ENCODE data around the gene CCDC9B. TPM values are rescaled to one million over a fixed set of nuclear protein-coding genes. Genes with fewer than 3 reads are reported as not detected.

The CCDC9B gene
- total RNA-seq, 1 donor from 2014 or later = 155 TPM

DNA sequence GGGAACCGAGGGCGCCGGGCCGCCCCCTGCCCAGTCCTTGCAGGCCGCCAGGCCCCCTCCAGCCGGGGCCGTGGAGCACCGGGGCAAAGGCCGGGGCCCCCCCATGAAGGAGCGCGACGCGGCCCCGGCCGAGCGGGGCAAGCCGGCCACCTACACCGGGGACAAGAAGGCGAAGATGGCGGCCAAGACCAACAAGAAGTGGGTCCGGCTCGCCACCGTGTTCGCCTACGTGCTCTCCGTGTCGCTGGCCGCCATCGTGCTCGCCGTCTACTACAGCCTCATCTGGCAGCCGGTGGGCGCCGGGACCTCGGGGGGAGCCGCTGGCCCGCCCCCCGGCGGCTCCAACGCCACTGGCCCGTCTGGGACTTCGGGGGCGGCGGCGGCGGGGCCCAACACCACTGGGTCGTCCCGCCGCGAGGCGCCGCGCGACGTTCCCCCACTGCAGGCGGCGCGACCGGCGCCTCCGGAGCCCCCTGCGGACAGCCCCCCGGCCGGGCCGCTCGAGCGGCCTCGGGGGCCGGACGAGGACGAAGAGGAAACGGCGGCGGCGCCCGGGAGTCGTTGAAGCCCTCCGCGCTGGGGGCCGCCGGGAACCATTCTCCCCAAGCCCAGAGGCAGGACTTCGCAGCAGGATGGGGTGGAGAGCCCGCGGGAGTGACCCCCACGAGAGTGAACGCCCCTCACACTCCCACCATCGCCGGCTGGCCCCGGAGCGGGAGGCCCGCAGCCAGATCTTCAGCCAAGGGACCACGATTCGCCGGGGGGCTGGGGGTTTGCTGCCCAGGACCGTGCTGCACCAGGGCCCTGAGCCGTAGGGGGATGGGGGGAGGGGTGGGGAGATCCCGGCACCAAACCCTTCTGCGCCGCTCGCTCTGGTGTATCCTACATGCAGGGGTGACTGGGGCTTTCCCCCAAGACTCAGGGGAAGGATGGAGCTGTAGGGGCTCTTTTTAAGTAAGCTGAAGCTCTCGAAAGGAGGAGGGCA is 16.5 kb downstream of the CCDC9B start:
- peaks cover 68% of the 10 kb centered on the region for H3K4me1 ChIP-seq
- no peaks in the 10 kb centered on the region for H3K36me3 ChIP-seq
- peak overlapping the region; percentile 88 for H3K4me3 ChIP-seq
- H3K27ac ChIP-seq (replicated peaks) = peak overlapping the region; percentile 99
- intact Hi-C loops (cut with micrococcal nuclease) = no loop called here
- no peaks in the 10 kb centered on the region for H3K9me3 ChIP-seq (replicated peaks)
- TF ChIP-seq, protein P1, sequence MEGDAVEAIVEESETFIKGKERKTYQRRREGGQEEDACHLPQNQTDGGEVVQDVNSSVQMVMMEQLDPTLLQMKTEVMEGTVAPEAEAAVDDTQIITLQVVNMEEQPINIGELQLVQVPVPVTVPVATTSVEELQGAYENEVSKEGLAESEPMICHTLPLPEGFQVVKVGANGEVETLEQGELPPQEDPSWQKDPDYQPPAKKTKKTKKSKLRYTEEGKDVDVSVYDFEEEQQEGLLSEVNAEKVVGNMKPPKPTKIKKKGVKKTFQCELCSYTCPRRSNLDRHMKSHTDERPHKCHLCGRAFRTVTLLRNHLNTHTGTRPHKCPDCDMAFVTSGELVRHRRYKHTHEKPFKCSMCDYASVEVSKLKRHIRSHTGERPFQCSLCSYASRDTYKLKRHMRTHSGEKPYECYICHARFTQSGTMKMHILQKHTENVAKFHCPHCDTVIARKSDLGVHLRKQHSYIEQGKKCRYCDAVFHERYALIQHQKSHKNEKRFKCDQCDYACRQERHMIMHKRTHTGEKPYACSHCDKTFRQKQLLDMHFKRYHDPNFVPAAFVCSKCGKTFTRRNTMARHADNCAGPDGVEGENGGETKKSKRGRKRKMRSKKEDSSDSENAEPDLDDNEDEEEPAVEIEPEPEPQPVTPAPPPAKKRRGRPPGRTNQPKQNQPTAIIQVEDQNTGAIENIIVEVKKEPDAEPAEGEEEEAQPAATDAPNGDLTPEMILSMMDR (IDR thresholded peaks at IDR 0.05; ENCODE audit: borderline replicate concordance) = no peak
- no peaks in the 10 kb centered on the region for H3K27me3 ChIP-seq (ENCODE audit: low read depth)
- no peak for DNase-seq

DNA sequence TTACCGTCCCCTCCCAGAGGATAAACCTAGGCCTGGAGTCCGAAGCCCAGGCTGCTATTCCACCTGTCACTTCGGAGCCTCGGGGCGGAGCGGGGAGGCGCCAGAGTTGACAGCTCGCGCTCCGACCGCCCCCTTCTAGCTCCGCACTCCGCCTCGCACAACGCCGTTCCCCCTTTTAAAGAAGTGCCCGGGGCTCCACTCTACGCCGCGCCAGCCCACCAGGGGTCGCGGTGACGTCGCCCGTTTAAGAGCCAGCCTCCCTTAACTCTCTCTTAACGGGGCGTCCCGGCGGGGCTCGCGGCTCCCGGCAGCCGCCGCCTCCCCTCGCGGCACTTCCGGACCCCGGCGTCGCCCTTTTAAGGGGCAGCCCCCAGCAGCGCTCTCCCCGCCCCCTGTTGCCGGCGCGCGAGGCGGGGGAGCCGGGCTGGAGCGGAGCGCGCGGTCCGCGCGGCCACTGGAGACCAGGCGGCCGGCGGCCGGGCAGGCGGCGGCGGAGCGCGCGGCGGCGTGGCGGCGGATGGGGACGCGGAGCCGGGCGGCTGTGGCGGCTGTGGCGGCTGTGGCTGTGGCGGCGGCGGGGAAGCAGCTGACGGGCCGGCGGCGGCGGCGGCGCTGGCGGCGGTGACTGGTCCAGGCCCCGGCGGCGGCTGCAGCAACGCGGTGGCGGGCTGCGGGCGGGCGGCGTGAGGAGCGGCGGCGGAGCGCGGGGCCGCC is 17.3 kb downstream of the CCDC9B start, which contains the start of gene INAFM2:
INAFM2 (plus strand) TSS at position 454 of the 714 bp plus-strand sequence. CDS start 364 bp downstream, outside the sequence.
- Histone ChIP-seq H3K27ac (replicated peaks) (peak within 1 kb of the TSS; percentile 99), H3K36me3 (no peaks in the 10 kb centered on the region), H3K4me3 (peak within 1 kb of the TSS; percentile 88), H3K9me3 (replicated peaks) (no peaks in the 10 kb centered on the region), H3K27me3 (ENCODE audit: low read depth) (no peaks in the 10 kb centered on the region), H3K4me1 (peaks cover 59% of the 10 kb centered on the region)
- peak; percentile 92 for DNase-seq
- intact Hi-C loops (cut with micrococcal nuclease) = no loop called here
- TF ChIP-seq, protein P1 (IDR thresholded peaks at IDR 0.05; ENCODE audit: borderline replicate concordance) = peak; percentile 80

DNA sequence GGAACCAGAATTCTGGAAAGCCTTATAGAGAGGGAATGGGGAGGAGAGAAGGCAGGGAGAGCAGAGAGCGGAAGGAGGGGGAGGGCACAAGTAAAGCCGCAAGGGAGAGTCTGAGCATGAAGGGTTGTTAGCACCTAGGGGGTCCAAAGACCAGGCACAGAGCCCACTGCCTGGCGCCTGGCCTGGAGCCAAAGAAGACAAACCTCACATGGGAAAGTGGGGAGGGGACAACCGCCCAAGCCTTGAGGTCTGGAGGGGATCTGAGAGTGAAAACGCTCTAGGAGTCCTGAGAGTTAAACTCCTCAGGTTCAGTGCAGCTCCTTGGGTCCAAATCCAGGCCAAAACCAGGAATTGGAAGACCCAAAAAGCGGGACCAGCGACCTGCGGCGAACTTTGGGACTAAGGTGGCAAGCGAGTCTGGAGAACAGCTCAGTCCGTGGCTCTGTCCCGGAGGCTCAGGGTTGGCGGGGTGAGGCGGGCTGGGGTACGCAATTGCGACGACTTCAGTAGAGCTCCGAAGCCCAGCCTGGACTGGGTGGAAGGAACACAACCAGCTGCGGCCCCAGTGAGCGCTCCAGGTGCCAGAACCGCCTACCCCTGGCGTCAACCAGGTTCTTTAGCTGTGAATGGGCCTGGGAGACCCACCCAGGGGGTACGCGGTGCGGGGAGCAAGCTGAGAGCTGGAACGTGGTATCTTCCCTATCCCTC is 18.1 kb downstream of the CCDC9B start:
- DNase-seq = no peak
- H3K27ac ChIP-seq (replicated peaks) = peak overlapping the region; percentile 99
- H3K36me3 ChIP-seq = no peaks in the 10 kb centered on the region
- intact Hi-C loops (cut with micrococcal nuclease) = no loop called here
- TF ChIP-seq, protein P1 (IDR thresholded peaks at IDR 0.05; ENCODE audit: borderline replicate concordance) = no peak
- H3K4me3 ChIP-seq = peak overlapping the region; percentile 88
- H3K9me3 ChIP-seq (replicated peaks) = no peaks in the 10 kb centered on the region
- H3K4me1 ChIP-seq = peaks cover 52% of the 10 kb centered on the region
- no peaks in the 10 kb centered on the region for H3K27me3 ChIP-seq (ENCODE audit: low read depth)

DNA sequence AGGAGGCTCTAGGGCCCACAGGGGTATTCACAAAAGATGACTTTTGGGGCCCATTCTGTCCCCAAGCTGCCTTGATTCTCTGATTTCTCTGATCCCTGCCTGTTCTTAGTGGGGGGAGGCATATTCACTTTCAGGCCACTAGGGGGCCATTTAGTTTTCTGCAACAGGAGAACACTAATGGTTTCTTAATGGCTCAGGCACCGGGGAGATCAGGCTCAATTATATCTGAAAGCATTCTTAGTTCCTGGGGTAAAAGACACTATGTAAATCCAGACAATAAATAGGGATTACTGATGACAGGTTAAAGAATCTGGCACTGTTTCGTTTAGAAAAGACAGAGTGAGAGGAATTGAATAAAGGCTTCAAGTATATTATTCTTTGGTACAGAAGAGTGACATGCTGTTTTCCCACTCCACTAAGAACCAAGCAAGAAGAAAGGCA is 19.8 kb downstream of the CCDC9B start:
- intact Hi-C loops (cut with micrococcal nuclease) = no loop called here
- Histone ChIP-seq H3K4me1 (peaks cover 35% of the 10 kb centered on the region), H3K27ac (replicated peaks) (peak overlapping the region; percentile 99), H3K36me3 (no peaks in the 10 kb centered on the region), H3K4me3 (no peak overlapping the region), H3K9me3 (replicated peaks) (no peaks in the 10 kb centered on the region), H3K27me3 (ENCODE audit: low read depth) (no peaks in the 10 kb centered on the region)
- TF ChIP-seq, protein P1 (IDR thresholded peaks at IDR 0.05; ENCODE audit: borderline replicate concordance) = peak; percentile 91
- DNase-seq = no peak

DNA sequence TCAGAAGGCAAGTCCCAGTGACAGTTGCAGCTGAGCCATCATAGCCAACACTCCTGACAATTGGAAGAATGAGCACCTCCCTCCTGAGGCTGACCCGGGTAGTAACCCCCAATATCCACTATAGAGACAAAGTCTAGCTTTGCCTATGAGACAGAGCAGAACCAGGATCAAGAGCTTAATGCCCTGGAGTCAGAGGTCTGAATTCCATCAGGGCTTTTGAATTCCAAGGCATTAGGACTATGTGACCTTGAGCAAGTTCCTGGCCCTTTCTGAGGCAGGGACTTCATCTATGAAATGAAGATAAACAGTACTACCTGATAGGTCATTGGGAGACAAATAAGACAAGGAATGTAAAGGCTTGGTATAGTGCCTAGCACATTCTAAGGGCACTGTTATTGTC is 20.3 kb downstream of the CCDC9B start:
- Histone ChIP-seq H3K9me3 (replicated peaks) (no peaks in the 10 kb centered on the region), H3K36me3 (no peaks in the 10 kb centered on the region), H3K4me3 (no peak overlapping the region), H3K4me1 (peaks cover 30% of the 10 kb centered on the region), H3K27me3 (ENCODE audit: low read depth) (no peaks in the 10 kb centered on the region), H3K27ac (replicated peaks) (no peak overlapping the region)
- intact Hi-C loops (cut with micrococcal nuclease) = no loop called here
- TF ChIP-seq, protein P1 (IDR thresholded peaks at IDR 0.05; ENCODE audit: borderline replicate concordance) = no peak
- no peak for DNase-seq
